ENCODE results near the gene POGK. TPM values are rescaled to one million over a fixed set of nuclear protein-coding genes. Genes with fewer than 3 reads are reported as not detected.

POGK gene
- total and polyA plus RNA-seq, 9 of the 15 experiments (the other 6 are each of a cell fraction or from before 2014, with no cell fraction given), result 6.1 to 44.5 (median 24.3) TPM

GRCh38 chr1:166840309-166841274 is 1.3 kb downstream of the POGK start (continued):
- TF ChIP-seq SMC3 (conservative IDR thresholded peaks at IDR 0.05; ENCODE audit: insufficient read depth, low read depth, low read length), result no peak
- no peak for TF ChIP-seq CHCHD3 (CRISPR knock-in tag; IDR thresholded peaks at IDR 0.05)
- TF ChIP-seq RBFOX2 (IDR thresholded peaks at IDR 0.05; ENCODE audit: low read depth, low read length), result no peak
- TF ChIP-seq, protein P1, sequence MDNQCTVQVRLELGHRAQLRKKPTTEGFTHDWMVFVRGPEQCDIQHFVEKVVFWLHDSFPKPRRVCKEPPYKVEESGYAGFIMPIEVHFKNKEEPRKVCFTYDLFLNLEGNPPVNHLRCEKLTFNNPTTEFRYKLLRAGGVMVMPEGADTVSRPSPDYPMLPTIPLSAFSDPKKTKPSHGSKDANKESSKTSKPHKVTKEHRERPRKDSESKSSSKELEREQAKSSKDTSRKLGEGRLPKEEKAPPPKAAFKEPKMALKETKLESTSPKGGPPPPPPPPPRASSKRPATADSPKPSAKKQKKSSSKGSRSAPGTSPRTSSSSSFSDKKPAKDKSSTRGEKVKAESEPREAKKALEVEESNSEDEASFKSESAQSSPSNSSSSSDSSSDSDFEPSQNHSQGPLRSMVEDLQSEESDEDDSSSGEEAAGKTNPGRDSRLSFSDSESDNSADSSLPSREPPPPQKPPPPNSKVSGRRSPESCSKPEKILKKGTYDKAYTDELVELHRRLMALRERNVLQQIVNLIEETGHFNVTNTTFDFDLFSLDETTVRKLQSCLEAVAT (IDR thresholded peaks at IDR 0.05), result no peak
- TF ChIP-seq, protein P2, sequence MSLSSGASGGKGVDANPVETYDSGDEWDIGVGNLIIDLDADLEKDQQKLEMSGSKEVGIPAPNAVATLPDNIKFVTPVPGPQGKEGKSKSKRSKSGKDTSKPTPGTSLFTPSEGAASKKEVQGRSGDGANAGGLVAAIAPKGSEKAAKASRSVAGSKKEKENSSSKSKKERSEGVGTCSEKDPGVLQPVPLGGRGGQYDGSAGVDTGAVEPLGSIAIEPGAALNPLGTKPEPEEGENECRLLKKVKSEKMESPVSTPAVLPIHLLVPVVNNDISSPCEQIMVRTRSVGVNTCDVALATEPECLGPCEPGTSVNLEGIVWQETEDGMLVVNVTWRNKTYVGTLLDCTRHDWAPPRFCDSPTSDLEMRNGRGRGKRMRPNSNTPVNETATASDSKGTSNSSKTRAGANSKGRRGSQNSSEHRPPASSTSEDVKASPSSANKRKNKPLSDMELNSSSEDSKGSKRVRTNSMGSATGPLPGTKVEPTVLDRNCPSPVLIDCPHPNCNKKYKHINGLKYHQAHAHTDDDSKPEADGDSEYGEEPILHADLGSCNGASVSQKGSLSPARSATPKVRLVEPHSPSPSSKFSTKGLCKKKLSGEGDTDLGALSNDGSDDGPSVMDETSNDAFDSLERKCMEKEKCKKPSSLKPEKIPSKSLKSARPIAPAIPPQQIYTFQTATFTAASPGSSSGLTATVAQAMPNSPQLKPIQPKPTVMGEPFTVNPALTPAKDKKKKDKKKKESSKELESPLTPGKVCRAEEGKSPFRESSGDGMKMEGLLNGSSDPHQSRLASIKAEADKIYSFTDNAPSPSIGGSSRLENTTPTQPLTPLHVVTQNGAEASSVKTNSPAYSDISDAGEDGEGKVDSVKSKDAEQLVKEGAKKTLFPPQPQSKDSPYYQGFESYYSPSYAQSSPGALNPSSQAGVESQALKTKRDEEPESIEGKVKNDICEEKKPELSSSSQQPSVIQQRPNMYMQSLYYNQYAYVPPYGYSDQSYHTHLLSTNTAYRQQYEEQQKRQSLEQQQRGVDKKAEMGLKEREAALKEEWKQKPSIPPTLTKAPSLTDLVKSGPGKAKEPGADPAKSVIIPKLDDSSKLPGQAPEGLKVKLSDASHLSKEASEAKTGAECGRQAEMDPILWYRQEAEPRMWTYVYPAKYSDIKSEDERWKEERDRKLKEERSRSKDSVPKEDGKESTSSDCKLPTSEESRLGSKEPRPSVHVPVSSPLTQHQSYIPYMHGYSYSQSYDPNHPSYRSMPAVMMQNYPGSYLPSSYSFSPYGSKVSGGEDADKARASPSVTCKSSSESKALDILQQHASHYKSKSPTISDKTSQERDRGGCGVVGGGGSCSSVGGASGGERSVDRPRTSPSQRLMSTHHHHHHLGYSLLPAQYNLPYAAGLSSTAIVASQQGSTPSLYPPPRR (CRISPR knock-in tag; IDR thresholded peaks at IDR 0.05; ENCODE audit: borderline replicate concordance), result no peak
- peak in 1 of 2 experiments; percentile 23; a peak in 1 of 4 replicates for TF ChIP-seq RAD21 (CRISPR knock-in tag; conservative IDR thresholded peaks at IDR 0.05 in 1 of 2, IDR thresholded peaks at IDR 0.05 in 1 of 2)
- TF ChIP-seq BCLAF1 (IDR thresholded peaks at IDR 0.05; ENCODE audit: borderline replicate concordance in 1 of 2, control insufficient read depth in 1 of 2, low read depth in 2 of 2, low read length in 1 of 2), result no peak
- TF ChIP-seq, protein P3, sequence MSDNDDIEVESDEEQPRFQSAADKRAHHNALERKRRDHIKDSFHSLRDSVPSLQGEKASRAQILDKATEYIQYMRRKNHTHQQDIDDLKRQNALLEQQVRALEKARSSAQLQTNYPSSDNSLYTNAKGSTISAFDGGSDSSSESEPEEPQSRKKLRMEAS (CRISPR knock-in tag; IDR thresholded peaks at IDR 0.05), result no peak
- TF ChIP-seq SREBF1 (IDR thresholded peaks at IDR 0.05; ENCODE audit: borderline replicate concordance, low read depth, low read length), result no peak
- TF ChIP-seq THAP12 (CRISPR knock-in tag; IDR thresholded peaks at IDR 0.05), result no peak
- TF ChIP-seq RAD51 (IDR thresholded peaks at IDR 0.05; ENCODE audit: borderline replicate concordance, low read depth), result no peak
- 0 out of 2 replicates have a peak, but pooled peaks have one; percentile 20 for TF ChIP-seq SMAD3 (CRISPR knock-in tag; conservative IDR thresholded peaks at IDR 0.05)
